NB4 (cell line): Measurements from ENCODE around the gene OR56A5.
"Not testable (repeated sequence)": the region's sequence is repeated elsewhere in the genome, so short reads cannot be mapped to it uniquely, and the experiment has no call there.

Source experiments
- DNase-seq: peaks from one replicate; pipeline ENCODE4 v3.0.0; 2010; ENCODE audit warnings: low read depth
- H3K4me3 ChIP-seq: one replicate; pipeline ENCODE4 v1.5.1; 2011; ENCODE audit warnings: mild to moderate bottlenecking, low read depth, low read length, moderate library complexity
- MYC ChIP-seq: IDR thresholded peaks from 2 replicates; pipeline ENCODE4 v1.6.1; 2011; ENCODE audit warnings: low read depth, low read length
- POLR2A ChIP-seq: IDR thresholded peaks from 2 replicates; pipeline ENCODE4 v1.6.1; 2011; ENCODE audit warnings: mild to moderate bottlenecking; ENCODE audit not compliant: insufficient read length; ENCODE audit errors: extremely low read depth
- TF ChIP-seq, protein P1 (sequence below): IDR thresholded peaks from one replicate; pipeline ENCODE4 v1.5.1; 2012; ENCODE audit warnings: low read depth, low read length
- TF ChIP-seq, protein P2 (sequence below): IDR thresholded peaks from 2 replicates; pipeline ENCODE4 v1.6.1; 2011; ENCODE audit warnings: low read depth, low read length

OR56A5 gene

GRCh38 chr11:5973530-5973929, 5.2 kb upstream of the OR56A5 start:
- H3K4me3 ChIP-seq: no peak overlapping the region
- no peak for TF ChIP-seq MYC
- no peak for TF ChIP-seq POLR2A
- TF ChIP-seq, protein P1, sequence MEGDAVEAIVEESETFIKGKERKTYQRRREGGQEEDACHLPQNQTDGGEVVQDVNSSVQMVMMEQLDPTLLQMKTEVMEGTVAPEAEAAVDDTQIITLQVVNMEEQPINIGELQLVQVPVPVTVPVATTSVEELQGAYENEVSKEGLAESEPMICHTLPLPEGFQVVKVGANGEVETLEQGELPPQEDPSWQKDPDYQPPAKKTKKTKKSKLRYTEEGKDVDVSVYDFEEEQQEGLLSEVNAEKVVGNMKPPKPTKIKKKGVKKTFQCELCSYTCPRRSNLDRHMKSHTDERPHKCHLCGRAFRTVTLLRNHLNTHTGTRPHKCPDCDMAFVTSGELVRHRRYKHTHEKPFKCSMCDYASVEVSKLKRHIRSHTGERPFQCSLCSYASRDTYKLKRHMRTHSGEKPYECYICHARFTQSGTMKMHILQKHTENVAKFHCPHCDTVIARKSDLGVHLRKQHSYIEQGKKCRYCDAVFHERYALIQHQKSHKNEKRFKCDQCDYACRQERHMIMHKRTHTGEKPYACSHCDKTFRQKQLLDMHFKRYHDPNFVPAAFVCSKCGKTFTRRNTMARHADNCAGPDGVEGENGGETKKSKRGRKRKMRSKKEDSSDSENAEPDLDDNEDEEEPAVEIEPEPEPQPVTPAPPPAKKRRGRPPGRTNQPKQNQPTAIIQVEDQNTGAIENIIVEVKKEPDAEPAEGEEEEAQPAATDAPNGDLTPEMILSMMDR: no peak
- TF ChIP-seq, protein P2, sequence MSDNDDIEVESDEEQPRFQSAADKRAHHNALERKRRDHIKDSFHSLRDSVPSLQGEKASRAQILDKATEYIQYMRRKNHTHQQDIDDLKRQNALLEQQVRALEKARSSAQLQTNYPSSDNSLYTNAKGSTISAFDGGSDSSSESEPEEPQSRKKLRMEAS: no peak
- no peak for DNase-seq

- no peak overlapping the region for H3K4me3 ChIP-seq
- no peak for TF ChIP-seq MYC
- TF ChIP-seq, protein P2: no peak
- DNase-seq: no peak
Measured at GRCh38 chr11:5967708-5968107, 586 bp downstream of the OR56A5 start.

- DNase-seq: no peak
- no peak overlapping the region for H3K4me3 ChIP-seq
- TF ChIP-seq POLR2A: no peak
- TF ChIP-seq, protein P2: no peak
- TF ChIP-seq, protein P1: no peak
- no peak for TF ChIP-seq MYC
Measured at GRCh38 chr11:5966958-5967357, 1.3 kb downstream of the OR56A5 start.

DNA sequence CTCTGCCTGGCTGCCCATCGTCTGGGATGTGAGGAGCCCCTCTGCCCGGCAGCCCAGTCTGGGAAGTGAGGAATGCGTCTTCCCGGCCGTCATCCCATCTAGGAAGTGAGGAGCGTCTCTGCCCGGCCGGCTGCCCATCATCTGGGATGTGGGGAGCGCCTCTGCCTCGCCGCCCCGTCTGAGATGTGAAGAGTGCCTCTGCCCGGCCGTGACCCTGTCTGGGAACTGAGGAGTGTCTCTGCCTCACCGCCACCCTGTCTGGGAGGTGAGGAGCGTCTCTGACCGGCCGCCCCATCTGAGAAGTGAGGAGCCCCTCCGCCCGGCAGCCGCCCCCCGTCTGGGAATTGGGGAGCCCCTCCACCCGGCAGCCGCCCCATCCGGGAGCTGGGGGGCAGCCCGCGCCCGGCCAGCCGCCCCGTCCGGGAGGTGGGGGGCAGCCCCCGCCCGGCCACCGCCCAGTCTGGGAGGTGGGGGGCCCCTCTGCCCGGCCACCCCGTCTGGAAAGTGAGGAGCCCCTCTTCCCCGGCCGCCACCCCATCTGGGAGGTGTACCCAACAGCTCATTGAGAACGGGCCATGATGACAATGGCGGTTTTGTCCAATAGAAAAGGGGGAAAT, 7.5 kb downstream of the OR56A5 start:
- not testable (repeated sequence) for DNase-seq, H3K4me3 ChIP-seq

DNA sequence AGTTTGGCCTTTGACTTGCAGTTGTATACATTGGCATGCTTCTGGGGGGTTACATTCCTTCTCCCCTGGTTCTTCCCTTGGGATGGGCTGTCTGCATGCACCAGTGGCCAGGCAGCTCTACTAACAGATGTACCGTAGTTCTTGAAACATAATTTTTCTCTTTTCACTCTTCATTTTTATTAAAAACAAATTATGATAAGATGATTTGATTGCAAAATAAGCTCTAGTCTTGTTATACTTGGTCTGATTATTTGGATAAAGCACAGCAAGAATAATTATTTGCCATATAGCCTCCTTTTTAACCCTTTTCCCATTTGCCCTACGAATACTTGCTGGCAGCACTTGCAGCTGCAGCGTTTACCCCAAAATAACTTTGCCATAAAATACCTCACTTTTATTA, 12.7 kb downstream of the OR56A5 start:
- no peak overlapping the region for H3K4me3 ChIP-seq
- TF ChIP-seq, protein P2: no peak
- TF ChIP-seq POLR2A: no peak
- TF ChIP-seq, protein P1: no peak
- no peak for TF ChIP-seq MYC
- no peak for DNase-seq

GRCh38 chr11:5941951-5942350, 26.3 kb downstream of the OR56A5 start, which contains the start of gene OR56A3:
Gene OR56A3 (plus strand): TSS chr11:5942251. CDS start chr11:5947347, 5,096 bp downstream.
- TF ChIP-seq MYC: no peak
- TF ChIP-seq, protein P1: no peak
- TF ChIP-seq POLR2A: no peak
- TF ChIP-seq, protein P2: no peak
- no peak for DNase-seq

GRCh38 chr11:5940748-5941147, 27.5 kb downstream of the OR56A5 start:
- no peak for DNase-seq
- no peak overlapping the region for H3K4me3 ChIP-seq
- TF ChIP-seq, protein P1: no peak
- TF ChIP-seq MYC (no peak), POLR2A (no peak)
- TF ChIP-seq, protein P2: no peak

More at GRCh38 chr11:5941951-5942350, 26.3 kb downstream of the OR56A5 start, which contains the start of gene OR56A3:
- H3K4me3 ChIP-seq: no peak within 1 kb of the TSS
